Measurements from ENCODE around the gene SLC35D2. TPM values are rescaled to one million over a fixed set of nuclear protein-coding genes. Genes with fewer than 3 reads are reported as not detected.

Gene SLC35D2
- total RNA-seq, 1 donor from 2014 or later: 32.4 TPM

GRCh38 chr9:96289392-96289791 is 94.1 kb downstream of the SLC35D2 start:
- Histone ChIP-seq H3K27ac (no peak overlapping the region), H3K4me3 (no peak overlapping the region), H3K4me1 (no peaks in the 10 kb centered on the region), H3K9me3 (peaks cover 2% of the 10 kb centered on the region), H3K36me3 (no peaks in the 10 kb centered on the region), H3K27me3 (ENCODE audit: low read depth) (no peaks in the 10 kb centered on the region)
- TF ChIP-seq CTCF (IDR thresholded peaks at IDR 0.05): no peak
- ATAC-seq (no peak), DNase-seq (no peak)
- intact Hi-C loops (cut with DNase I): no loop called here

- DNase-seq (no peak), ATAC-seq (no peak)
- Histone ChIP-seq H3K27ac (no peak overlapping the region), H3K9me3 (peaks cover 12% of the 10 kb centered on the region), H3K4me3 (no peak overlapping the region), H3K36me3 (no peaks in the 10 kb centered on the region), H3K4me1 (no peaks in the 10 kb centered on the region), H3K27me3 (ENCODE audit: low read depth) (no peaks in the 10 kb centered on the region)
- no peak for TF ChIP-seq CTCF (IDR thresholded peaks at IDR 0.05)
- intact Hi-C loops (cut with DNase I): no loop called here
Observed at GRCh38 chr9:96281641-96282040, 101.9 kb downstream of the SLC35D2 start.

DNA sequence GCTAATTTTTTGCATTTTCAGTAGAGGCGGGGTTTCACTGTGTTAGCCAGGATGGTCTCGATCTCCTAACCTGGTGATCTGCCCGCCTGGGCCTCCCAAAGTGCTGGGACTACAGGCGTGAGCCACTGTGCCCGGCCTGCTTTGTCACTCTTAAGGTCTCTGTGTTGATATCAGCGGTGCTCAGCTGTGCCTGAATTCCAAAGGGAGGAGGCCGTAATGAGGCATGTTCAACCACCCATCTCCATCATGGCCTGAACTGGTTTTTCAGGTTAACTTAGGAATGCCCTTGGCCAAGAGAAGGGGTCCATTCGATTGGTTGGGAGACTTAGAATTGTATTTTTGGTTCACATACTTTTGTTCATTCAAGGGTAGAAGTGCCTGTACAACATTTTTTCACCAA is 103.6 kb downstream of the SLC35D2 start:
- intact Hi-C loops (cut with DNase I): no loop called here
- H3K27ac ChIP-seq: no peak overlapping the region
- no peaks in the 10 kb centered on the region for H3K36me3 ChIP-seq
- ATAC-seq (peak; percentile 84 to 93), DNase-seq (no peak)
- H3K9me3 ChIP-seq: peaks cover 22% of the 10 kb centered on the region
- H3K4me1 ChIP-seq: no peaks in the 10 kb centered on the region
- no peak for TF ChIP-seq CTCF (IDR thresholded peaks at IDR 0.05)
- H3K4me3 ChIP-seq: no peak overlapping the region
- H3K27me3 ChIP-seq (ENCODE audit: low read depth): no peaks in the 10 kb centered on the region

- DNase-seq (no peak), ATAC-seq (no peak)
- no peaks in the 10 kb centered on the region for H3K36me3 ChIP-seq
- no peaks in the 10 kb centered on the region for H3K4me1 ChIP-seq
- H3K4me3 ChIP-seq: no peak overlapping the region
- no peak overlapping the region for H3K27ac ChIP-seq
- TF ChIP-seq CTCF (IDR thresholded peaks at IDR 0.05): no peak
- intact Hi-C loops (cut with DNase I): no loop called here
- no peaks in the 10 kb centered on the region for H3K27me3 ChIP-seq (ENCODE audit: low read depth)
- peaks cover 28% of the 10 kb centered on the region for H3K9me3 ChIP-seq
Observed at GRCh38 chr9:96274939-96275338, 108.6 kb downstream of the SLC35D2 start.

Other genes with a start within 250 kb of the SLC35D2 start
- gene HSD17B3, start 81.5 kb downstream of the SLC35D2 start, total RNA-seq: 1.1 TPM
- 1.1 TPM for gene ZNF367, start 34.7 kb upstream of the SLC35D2 start, total RNA-seq
- 9.8 TPM for gene HABP4, start 66.5 kb upstream of the SLC35D2 start, total RNA-seq
- 16.0 TPM for gene CDC14B, start 236.1 kb upstream of the SLC35D2 start, total RNA-seq

Measured in lower lobe of right lung (tissue), 2 donors.